Measurements from ENCODE around the gene NACC2. TPM values are rescaled to one million over a fixed set of nuclear protein-coding genes. Genes with fewer than 3 reads are reported as not detected.

NACC2 gene
- total and polyA plus RNA-seq, 2 experiments from 2014 or later, result 3.8 to 20.8 TPM

- Histone ChIP-seq H4K20me1 (replicated peaks; ENCODE audit: insufficient read depth) (no peaks in the 10 kb centered on the region), H3K27ac (ENCODE audit: low read depth) (no peak overlapping the region), H3K79me2 (replicated peaks; ENCODE audit: insufficient read depth) (no peaks in the 10 kb centered on the region), H3F3A (replicated peaks; ENCODE audit: low read depth) (no peaks in the 10 kb centered on the region), H2AFZ (no peak overlapping the region), H3K4me3 (no peak overlapping the region), H3K4me2 (no peak overlapping the region), H3K9me2 (ENCODE audit: insufficient read depth) (no peaks in the 10 kb centered on the region), H3K27me3 (ENCODE audit: insufficient read depth) (no peaks in the 10 kb centered on the region), H3K36me3 (ENCODE audit: insufficient read depth) (no peaks in the 10 kb centered on the region), H3K4me1 (ENCODE audit: insufficient read depth) (no peaks in the 10 kb centered on the region)
- no peak overlapping the region for H3K4me3 Mint-ChIP-seq
- 0 out of 2 replicates have a peak overlapping the region, but pooled peaks have one; percentile 14 for H3K27ac Mint-ChIP-seq
- DNase-seq (ENCODE audit: low spot score) (peak; percentile 24), ATAC-seq (peak; percentile 11; the same call in 2 of the 3 replicates)
- H3K36me3 Mint-ChIP-seq (ENCODE audit: low read depth), result no peaks in the 10 kb centered on the region
- peaks cover 12% of the 10 kb centered on the region for H3K27me3 Mint-ChIP-seq (ENCODE audit: insufficient read depth, low read depth, poor library complexity)
- H3K9me3 Mint-ChIP-seq, result no peaks in the 10 kb centered on the region
- TF ChIP-seq STAT1 (IDR thresholded peaks at IDR 0.05; ENCODE audit: unreplicated experiment) (no peak), ZNF114 (CRISPR knock-in tag; IDR thresholded peaks at IDR 0.05) (no peak), CTCF (conservative IDR thresholded peaks at IDR 0.05; ENCODE audit: low read depth in 2 of 2) (no peak)
- peaks cover 13% of the 10 kb centered on the region; the same call in 2 of the 3 replicates for H3K4me1 Mint-ChIP-seq
These were observed 19.0 kb downstream of the NACC2 start for GRCh38 chr9:136075881-136076678.

- Mint-ChIP-seq H3K9me3 (no peaks in the 10 kb centered on the region), H3K27ac (no peak overlapping the region), H3K4me3 (no peak overlapping the region), H3K27me3 (ENCODE audit: insufficient read depth, low read depth, poor library complexity) (peaks cover 12% of the 10 kb centered on the region), H3K4me1 (peaks cover 13% of the 10 kb centered on the region; the same call in 2 of the 3 replicates), H3K36me3 (ENCODE audit: low read depth) (no peaks in the 10 kb centered on the region; the same call in 2 of the 3 replicates)
- TF ChIP-seq POLR2AphosphoS5 (IDR thresholded peaks at IDR 0.05; ENCODE audit: low read depth), result no peak
- no peak for TF ChIP-seq ZNF462 (CRISPR knock-in tag; IDR thresholded peaks at IDR 0.05)
- TF ChIP-seq ZNF114 (CRISPR knock-in tag; IDR thresholded peaks at IDR 0.05), result no peak
- TF ChIP-seq NANOG (IDR thresholded peaks at IDR 0.05; ENCODE audit: borderline replicate concordance), result no peak
- no peak for TF ChIP-seq EZH2 (IDR thresholded peaks at IDR 0.05; ENCODE audit: low read depth, unreplicated experiment)
- H3K27me3 ChIP-seq (ENCODE audit: insufficient read depth), result no peaks in the 10 kb centered on the region
- H3K36me3 ChIP-seq (ENCODE audit: insufficient read depth), result no peaks in the 10 kb centered on the region
- H3K27ac ChIP-seq (ENCODE audit: low read depth), result no peak overlapping the region
- no peaks in the 10 kb centered on the region for H3F3A ChIP-seq (replicated peaks; ENCODE audit: low read depth)
- no peak; the same call in 2 of the 3 replicates for ATAC-seq
- no peak overlapping the region for H3K4me2 ChIP-seq
- H3K9me2 ChIP-seq (ENCODE audit: insufficient read depth), result no peaks in the 10 kb centered on the region
- DNase-seq (ENCODE audit: low spot score), result peak; percentile 10
- H3K4me1 ChIP-seq (ENCODE audit: insufficient read depth), result no peaks in the 10 kb centered on the region
- no peaks in the 10 kb centered on the region for H4K20me1 ChIP-seq (replicated peaks; ENCODE audit: insufficient read depth)
- no peaks in the 10 kb centered on the region for H3K79me2 ChIP-seq (replicated peaks; ENCODE audit: insufficient read depth)
- H2AFZ ChIP-seq, result no peak overlapping the region
- H3K4me3 ChIP-seq, result no peak overlapping the region
These were observed 19.8 kb downstream of the NACC2 start for GRCh38 chr9:136075134-136075841.
